ENCODE data around the gene TMEM86B.

Gene TMEM86B

GRCh38 chr19:55181740-55182139 lies 46.8 kb downstream of the TMEM86B start:
- TF ChIP-seq, protein P1, sequence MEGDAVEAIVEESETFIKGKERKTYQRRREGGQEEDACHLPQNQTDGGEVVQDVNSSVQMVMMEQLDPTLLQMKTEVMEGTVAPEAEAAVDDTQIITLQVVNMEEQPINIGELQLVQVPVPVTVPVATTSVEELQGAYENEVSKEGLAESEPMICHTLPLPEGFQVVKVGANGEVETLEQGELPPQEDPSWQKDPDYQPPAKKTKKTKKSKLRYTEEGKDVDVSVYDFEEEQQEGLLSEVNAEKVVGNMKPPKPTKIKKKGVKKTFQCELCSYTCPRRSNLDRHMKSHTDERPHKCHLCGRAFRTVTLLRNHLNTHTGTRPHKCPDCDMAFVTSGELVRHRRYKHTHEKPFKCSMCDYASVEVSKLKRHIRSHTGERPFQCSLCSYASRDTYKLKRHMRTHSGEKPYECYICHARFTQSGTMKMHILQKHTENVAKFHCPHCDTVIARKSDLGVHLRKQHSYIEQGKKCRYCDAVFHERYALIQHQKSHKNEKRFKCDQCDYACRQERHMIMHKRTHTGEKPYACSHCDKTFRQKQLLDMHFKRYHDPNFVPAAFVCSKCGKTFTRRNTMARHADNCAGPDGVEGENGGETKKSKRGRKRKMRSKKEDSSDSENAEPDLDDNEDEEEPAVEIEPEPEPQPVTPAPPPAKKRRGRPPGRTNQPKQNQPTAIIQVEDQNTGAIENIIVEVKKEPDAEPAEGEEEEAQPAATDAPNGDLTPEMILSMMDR (IDR thresholded peaks at IDR 0.05; ENCODE audit: borderline replicate concordance, insufficient read depth, low read depth, low read length): no peak
- no peak overlapping the region for H3K4me3 ChIP-seq (ENCODE audit: low read depth, low read length)

DNA sequence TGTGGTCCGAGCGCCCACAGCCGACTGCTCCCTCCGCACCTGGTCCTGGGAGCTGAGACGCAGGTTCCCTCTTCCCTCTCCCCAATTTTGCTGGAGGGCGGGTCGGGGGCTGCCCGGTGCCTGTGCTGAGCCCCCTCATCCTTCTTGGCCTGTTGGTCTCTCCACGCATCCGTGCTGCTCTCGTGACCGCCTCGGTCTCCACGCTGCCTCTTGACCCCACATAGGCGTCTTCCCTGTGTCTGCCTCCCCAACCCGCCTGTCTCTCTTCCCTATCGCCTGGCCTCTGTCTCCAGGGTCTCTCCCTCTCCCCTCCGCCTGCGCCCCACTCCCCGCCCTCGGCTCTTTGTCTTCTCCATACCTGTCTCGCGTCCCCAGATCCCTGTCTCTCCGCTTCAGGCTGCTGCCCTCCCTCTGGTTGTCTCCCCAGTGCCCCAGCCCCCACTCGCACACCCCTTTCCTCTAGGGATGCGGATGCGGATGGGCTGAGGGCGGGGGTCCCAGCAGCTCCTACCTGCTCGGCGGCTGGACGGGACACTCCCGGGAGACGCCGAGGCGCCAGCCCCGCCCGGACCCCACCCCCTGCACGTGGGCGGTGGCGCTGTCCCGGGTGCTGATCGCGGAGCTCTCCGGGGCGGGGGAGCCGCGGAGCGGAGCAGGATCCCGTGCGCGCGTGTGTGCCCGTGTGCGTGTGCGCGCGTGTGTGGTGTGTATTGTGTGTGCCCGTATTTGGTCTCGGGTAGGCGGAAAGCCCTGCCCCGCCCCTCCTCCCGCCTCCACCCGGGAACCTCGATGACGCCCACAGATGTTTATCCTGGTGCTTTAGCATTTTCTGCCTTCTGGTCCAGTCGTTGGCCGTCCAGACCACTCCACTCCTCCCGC lies 48.7 kb downstream of the TMEM86B start, which contains the start of gene SYT5:
Gene SYT5 (minus strand): TSS at position 684 of the 879 bp plus-strand sequence. CDS start 1,248 bp downstream, outside the sequence.
- H3K4me3 ChIP-seq (ENCODE audit: low read depth, low read length): no peak within 1 kb of the TSS
- TF ChIP-seq, protein P1 (IDR thresholded peaks at IDR 0.05; ENCODE audit: borderline replicate concordance, insufficient read depth, low read depth, low read length): no peak

DNA sequence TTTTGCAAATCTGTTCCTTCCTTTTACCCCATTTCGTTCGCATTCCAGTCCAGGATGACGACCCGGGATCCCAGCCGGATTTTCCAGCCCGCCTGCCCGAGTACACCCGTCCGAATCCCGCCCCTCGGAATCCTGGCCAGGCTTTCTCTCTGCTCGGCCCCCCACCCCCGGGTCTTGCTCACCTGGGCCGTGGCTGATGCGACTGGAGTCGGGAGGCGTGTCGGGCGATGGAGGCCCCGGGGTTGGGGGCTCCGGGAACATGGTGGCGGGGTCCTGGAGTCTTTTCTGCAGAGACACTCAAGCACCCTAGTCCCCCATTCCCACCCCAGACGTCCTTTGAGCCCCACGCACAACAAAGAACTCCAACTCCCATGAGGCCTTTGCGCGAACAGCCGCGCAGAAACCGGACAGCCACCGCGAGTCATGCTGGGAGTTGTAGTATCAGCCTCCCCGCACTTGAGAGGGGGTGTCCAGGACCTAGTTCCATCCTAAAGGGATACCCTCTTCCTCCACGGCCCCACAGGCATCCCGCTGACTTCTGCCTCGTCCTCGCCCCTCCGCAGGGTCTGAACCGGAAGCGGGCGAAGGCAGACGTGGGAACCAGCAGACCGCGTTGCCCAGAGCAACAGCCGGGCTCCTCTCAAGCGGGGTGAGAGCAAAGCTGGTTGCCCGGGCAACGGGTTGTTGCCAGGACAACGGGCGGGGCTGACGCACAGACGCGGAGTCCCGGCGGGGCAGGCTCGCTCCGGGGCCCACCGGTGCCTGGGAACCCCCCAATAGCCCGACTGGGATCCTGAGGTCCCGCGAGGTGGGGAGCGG lies 49.6 kb downstream of the TMEM86B start:
- TF ChIP-seq, protein P1 (IDR thresholded peaks at IDR 0.05; ENCODE audit: borderline replicate concordance, insufficient read depth, low read depth, low read length): no peak
- H3K4me3 ChIP-seq (ENCODE audit: low read depth, low read length): no peak overlapping the region

Data from GM12875 (cell line).